Spleen (tissue), 11 donors: Measurements from ENCODE around the gene TBC1D2. TPM values are rescaled to one million over a fixed set of nuclear protein-coding genes. Genes with fewer than 3 reads are reported as not detected.

Experiments used
- DNase-seq: peaks from one replicate; pipeline ENCODE4 v3.0.0-alpha.2; 2020
- H3K27ac ChIP-seq, 8 donors: fragments of 200-600 bp; sonication (generic) in 7 of 8; 1 replicate in 4 of 8; 2 replicates in 4 of 8; pipeline versions ENCODE4 v1.5.0 to v1.8.0; 2016 to 2021; ENCODE audit warnings: inconsistent platforms in 4 of 8, mild to moderate bottlenecking in 4 of 8, moderate library complexity in 1 of 8
- H3K27me3 ChIP-seq, 7 donors: fragments of 200-600 bp; sonication (generic) in 6 of 7; replicated peaks in 1 of 7; 1 replicate in 4 of 7; 2 replicates in 3 of 7; pipeline versions ENCODE4 v1.5.0 to v1.8.0; 2016 to 2021; ENCODE audit warnings: inconsistent platforms in 3 of 7, mild to moderate bottlenecking in 1 of 7
- H3K36me3 ChIP-seq, 6 donors: fragments of 200-600 bp; sonication (generic) in 5 of 6; 1 replicate in 4 of 6; 2 replicates in 2 of 6; pipeline versions ENCODE4 v1.5.0 to v1.8.0; 2016 to 2021; ENCODE audit warnings: inconsistent platforms in 2 of 6
- H3K4me1 ChIP-seq, 6 donors: fragments of 200-600 bp; sonication (generic) in 5 of 6; 1 replicate in 3 of 6; 2 replicates in 3 of 6; pipeline versions ENCODE4 v1.5.0 to v1.8.0; 2016 to 2021; ENCODE audit warnings: inconsistent platforms in 3 of 6
- H3K4me3 ChIP-seq, 8 donors: fragments of 200-600 bp; sonication (generic) in 7 of 8; 1 replicate in 4 of 8; 2 replicates in 4 of 8; pipeline versions ENCODE4 v1.5.0 to v1.8.0; 2016 to 2021; ENCODE audit warnings: inconsistent platforms in 4 of 8, mild to moderate bottlenecking in 4 of 8, moderate library complexity in 2 of 8
- H3K9me3 ChIP-seq, 8 donors: fragments of 200-600 bp; sonication (generic) in 7 of 8; 1 replicate in 4 of 8; 2 replicates in 4 of 8; pipeline versions ENCODE4 v1.5.0 to v1.8.0; 2016 to 2021; ENCODE audit warnings: inconsistent platforms in 4 of 8
- CTCF ChIP-seq, 11 experiments: fragments of 200-600 bp in 7 of 11; fragments of 450-650 bp in 4 of 11; sonication (generic) in 4 of 11; IDR thresholded peaks in 8 of 11; conservative IDR thresholded peaks in 3 of 11; 1 replicate in 7 of 11; 2 replicates in 4 of 11; pipeline versions ENCODE4 v1.4.0 to v1.8.0; 2016 to 2021; ENCODE audit warnings: antibody characterized with exemption in 11 of 11, inconsistent platforms in 4 of 11, mild to moderate bottlenecking in 1 of 11
- POLR2A ChIP-seq, 3 donors: fragments of 450-650 bp; IDR thresholded peaks; one replicate each; pipeline ENCODE4 v1.5.1; 2017; ENCODE audit warnings: antibody characterized with exemption in 3 of 3, mild to moderate bottlenecking in 1 of 3
- POLR2AphosphoS5 ChIP-seq, 3 donors: sonication (generic); formaldehyde crosslinking; IDR thresholded peaks; one replicate each; pipeline ENCODE4 v1.5.1; 2017; ENCODE audit warnings: antibody characterized with exemption in 3 of 3
- WGBS, 5 donors: extraction: QIAGEN DNeasy Blood & Tissue Kit in 3 of 5; methylation state at CpG; one replicate each; pipeline versions ENCODE4 v1.1.5 to v1.1.7; 2013 to 2018; 5-methylcytosine and 5-hydroxymethylcytosine counted together
- intact Hi-C: fragments of 100-400 bp; cut with DNase I; formaldehyde crosslinking; loops from one replicate; pipeline ENCODE4 v1.15.0; 2023; ENCODE audit warnings: low total_unique reads
- polyA plus RNA-seq, 3 donors: library from polyadenylated mRNA; stranded (reverse); fragments of 200-250 nt; gene quantifications; one replicate each; pipeline ENCODE4 v1.2.1, GENCODE V29; 2013
- total RNA-seq, 7 donors: library from RNA; depleted of rRNA in 3 of 7; stranded (reverse); fragments of >200 nt in 3 of 7; fragmentation: NEBNext Ultra II Directional in 4 of 7; extraction: Animal tissue kit (Norgen Biotek cat#: 25700) in 4 of 7; gene quantifications; one replicate each; pipeline versions ENCODE4 v1.1.0 to v1.2.1, GENCODE V29; 2016 to 2021
- donor health status: healthy with polysubstance abuse.
- donor health status: DM: no; HTN: no; CAD: no; lungs with moderate emphysema.
- donor health status: DM: no; HTN: no; CAD: no.
- donor health status: Bipolar disorder and iron deficiency.
- donor health status: healthy.
- donor health status: DM: no; HTN: no; CAD: no.
- donor health status: DM: yes; HTN: yes; CAD: no.

The TBC1D2 gene
- total and polyA plus RNA-seq, 10 donors, result 2.7 to 27.2 (median 12.4) TPM

GRCh38 chr9:98158071-98158831 lies 97.2 kb downstream of the TBC1D2 start:
- Histone ChIP-seq H3K9me3 (no peaks in the 10 kb centered on the region), H3K4me3 (no peak overlapping the region), H3K36me3 (peaks cover 0 to 37% (median 2%) of the 10 kb centered on the region in 6 donors), H3K27me3 (no peaks in the 10 kb centered on the region), H3K4me1 (no peaks in the 10 kb centered on the region), H3K27ac (no peak overlapping the region)
- TF ChIP-seq CTCF (IDR thresholded peaks at IDR 0.05 in 8 of 11, conservative IDR thresholded peaks at IDR 0.05 in 3 of 11), result no peak
- no peak for TF ChIP-seq POLR2A (IDR thresholded peaks at IDR 0.05)
- no peak for TF ChIP-seq POLR2AphosphoS5 (IDR thresholded peaks at IDR 0.05)
- 70 to 89% (median 81%) methylated on average over 4 of the region's 4 CpGs for WGBS, 5 donors
- intact Hi-C loops, result no loop called here
- no peak for DNase-seq

GRCh38 chr9:98157372-98157771 lies 98.1 kb downstream of the TBC1D2 start:
- WGBS, 5 donors, result 93 to 98% (median 94%) methylated on average over 10 of the region's 10 CpGs
- intact Hi-C loops, result no loop called here
- TF ChIP-seq POLR2A (IDR thresholded peaks at IDR 0.05) (no peak), CTCF (IDR thresholded peaks at IDR 0.05 in 8 of 11, conservative IDR thresholded peaks at IDR 0.05 in 3 of 11) (no peak), POLR2AphosphoS5 (IDR thresholded peaks at IDR 0.05) (no peak)

GRCh38 chr9:98154678-98155077 lies 100.8 kb downstream of the TBC1D2 start:
- 93 to 100% (median 94%) methylated on average over 2 of the region's 2 CpGs for WGBS, 5 donors

More at GRCh38 chr9:98157372-98157771, 98.1 kb downstream of the TBC1D2 start:
- no peak for DNase-seq
- no peaks in the 10 kb centered on the region for H3K27me3 ChIP-seq
- H3K4me3 ChIP-seq, result no peak overlapping the region
- no peak overlapping the region for H3K27ac ChIP-seq
- H3K9me3 ChIP-seq, result no peaks in the 10 kb centered on the region
- peaks cover 0 to 38% (median 2%) of the 10 kb centered on the region in 6 donors for H3K36me3 ChIP-seq
- no peaks in the 10 kb centered on the region for H3K4me1 ChIP-seq

More at GRCh38 chr9:98154678-98155077, 100.8 kb downstream of the TBC1D2 start:
- Histone ChIP-seq H3K4me1 (no peaks in the 10 kb centered on the region), H3K9me3 (no peaks in the 10 kb centered on the region), H3K36me3 (peaks cover 0 to 42% (median 2%) of the 10 kb centered on the region in 6 donors), H3K27ac (no peak overlapping the region), H3K4me3 (no peak overlapping the region), H3K27me3 (no peaks in the 10 kb centered on the region)
- TF ChIP-seq POLR2AphosphoS5 (IDR thresholded peaks at IDR 0.05), result no peak
- no peak for TF ChIP-seq CTCF (IDR thresholded peaks at IDR 0.05 in 8 of 11, conservative IDR thresholded peaks at IDR 0.05 in 3 of 11)
- TF ChIP-seq POLR2A (IDR thresholded peaks at IDR 0.05), result no peak
- no peak for DNase-seq
- intact Hi-C loops, result no loop called here
